HG03139 (cell line): Measurements from ENCODE around the gene SCGN.

Experiments used
- ATAC-seq: cut with Tn5 transposase; IDR thresholded peaks from one replicate; pipeline ENCODE4 v1.9.1; 2021; ENCODE audit not compliant: unreplicated experiment

SCGN gene

GRCh38 chr6:25685251-25685650 lies 33.2 kb downstream of the SCGN start:
- no peak for ATAC-seq

GRCh38 chr6:25685896-25686295 lies 33.9 kb downstream of the SCGN start:
- ATAC-seq: no peak

GRCh38 chr6:25686856-25687255 lies 34.8 kb downstream of the SCGN start:
- no peak for ATAC-seq

- no peak for ATAC-seq
Measured at GRCh38 chr6:25689966-25690365, 38.0 kb downstream of the SCGN start.

GRCh38 chr6:25691894-25692293 lies 39.9 kb downstream of the SCGN start:
- ATAC-seq: no peak

GRCh38 chr6:25692472-25692871 lies 40.5 kb downstream of the SCGN start:
- ATAC-seq: no peak

- no peak for ATAC-seq
Measured at GRCh38 chr6:25694366-25694765, 42.4 kb downstream of the SCGN start.

- ATAC-seq: no peak
Measured at GRCh38 chr6:25695671-25696070, 43.7 kb downstream of the SCGN start.

- ATAC-seq: no peak
Measured at GRCh38 chr6:25697537-25698340, 45.7 kb downstream of the SCGN start.

GRCh38 chr6:25698631-25699030 lies 46.6 kb downstream of the SCGN start:
- no peak for ATAC-seq

GRCh38 chr6:25699649-25700048 lies 47.6 kb downstream of the SCGN start:
- ATAC-seq: no peak

- ATAC-seq: no peak
Measured at GRCh38 chr6:25700761-25701160, 48.7 kb downstream of the SCGN start.

GRCh38 chr6:25701807-25702206 lies 49.8 kb downstream of the SCGN start:
- no peak for ATAC-seq

- ATAC-seq: no peak
Measured at GRCh38 chr6:25703005-25703404, 51.0 kb downstream of the SCGN start.

GRCh38 chr6:25704001-25704400 lies 52.0 kb downstream of the SCGN start:
- ATAC-seq: no peak

- ATAC-seq: no peak
Measured at GRCh38 chr6:25706314-25707014, 54.4 kb downstream of the SCGN start.

- ATAC-seq: no peak
Measured at GRCh38 chr6:25709761-25710160, 57.7 kb downstream of the SCGN start.

- ATAC-seq: no peak
Measured at GRCh38 chr6:25710287-25710686, 58.3 kb downstream of the SCGN start.

GRCh38 chr6:25713824-25714223 lies 61.8 kb downstream of the SCGN start:
- ATAC-seq: no peak

- ATAC-seq: no peak
Measured at GRCh38 chr6:25714765-25715164, 62.8 kb downstream of the SCGN start.

- ATAC-seq: no peak
Measured at GRCh38 chr6:25715794-25716193, 63.8 kb downstream of the SCGN start.
